ENCODE results near the gene KLHDC9.

- TF ChIP-seq POLR2AphosphoS5 (IDR thresholded peaks at IDR 0.05; ENCODE audit: low read depth) (no peak), CTCF (IDR thresholded peaks at IDR 0.05; ENCODE audit: insufficient read depth, low read length) (no peak), SPI1 (IDR thresholded peaks at IDR 0.05; ENCODE audit: borderline replicate concordance, low read depth) (no peak)
Observed at GRCh38 chr1:161122967-161123366, 24.8 kb downstream of the KLHDC9 start.

All from HL-60 (cell line).